Fibroblast of villous mesenchyme (primary cell): ENCODE results near the gene EGFLAM. TPM values are rescaled to one million over a fixed set of nuclear protein-coding genes. Genes with fewer than 3 reads are reported as not detected.

ENCODE experiments used
- DNase-seq: peaks from one replicate; pipeline ENCODE4 v3.0.0-alpha.2; 2010; ENCODE audit warnings: low read depth
- H3K4me3 ChIP-seq: 2 replicates; pipeline ENCODE4 v1.5.1; 2011; ENCODE audit warnings: low read depth, mild to moderate bottlenecking, low read length
- CTCF ChIP-seq: IDR thresholded peaks from 2 replicates; pipeline ENCODE4 v1.5.1; 2012; ENCODE audit warnings: low read depth, mild to moderate bottlenecking, low read length; ENCODE audit not compliant: insufficient read depth
- total RNA-seq: library from RNA; depleted of rRNA; stranded (reverse); fragments of >200 nt; gene quantifications from 2 replicates; pipeline ENCODE4 v1.2.3, GENCODE V29; 2012

The EGFLAM gene
- total RNA-seq, 1 donor = 3.0 TPM

DNA sequence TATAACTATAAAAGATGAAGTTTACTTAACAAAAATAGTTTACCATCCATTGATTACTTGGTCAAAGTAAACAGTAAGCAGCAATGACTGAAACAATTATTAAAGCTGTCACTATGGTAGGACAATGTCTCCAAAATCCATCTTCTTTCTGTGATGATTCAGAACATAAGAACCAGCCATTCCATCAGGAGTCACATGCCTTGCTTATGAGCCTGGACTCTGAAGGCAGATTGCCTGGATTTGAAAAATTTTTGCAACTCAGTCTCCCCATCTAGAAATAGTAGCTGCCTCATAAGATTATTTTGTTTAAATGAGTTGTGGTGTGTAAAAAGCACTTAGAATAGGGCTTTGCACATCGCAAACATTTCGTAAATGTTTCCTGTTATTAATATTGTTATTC is 161.9 kb downstream of the EGFLAM start:
- H3K4me3 ChIP-seq = no peak overlapping the region
- no peak for DNase-seq
- TF ChIP-seq CTCF = no peak

DNA sequence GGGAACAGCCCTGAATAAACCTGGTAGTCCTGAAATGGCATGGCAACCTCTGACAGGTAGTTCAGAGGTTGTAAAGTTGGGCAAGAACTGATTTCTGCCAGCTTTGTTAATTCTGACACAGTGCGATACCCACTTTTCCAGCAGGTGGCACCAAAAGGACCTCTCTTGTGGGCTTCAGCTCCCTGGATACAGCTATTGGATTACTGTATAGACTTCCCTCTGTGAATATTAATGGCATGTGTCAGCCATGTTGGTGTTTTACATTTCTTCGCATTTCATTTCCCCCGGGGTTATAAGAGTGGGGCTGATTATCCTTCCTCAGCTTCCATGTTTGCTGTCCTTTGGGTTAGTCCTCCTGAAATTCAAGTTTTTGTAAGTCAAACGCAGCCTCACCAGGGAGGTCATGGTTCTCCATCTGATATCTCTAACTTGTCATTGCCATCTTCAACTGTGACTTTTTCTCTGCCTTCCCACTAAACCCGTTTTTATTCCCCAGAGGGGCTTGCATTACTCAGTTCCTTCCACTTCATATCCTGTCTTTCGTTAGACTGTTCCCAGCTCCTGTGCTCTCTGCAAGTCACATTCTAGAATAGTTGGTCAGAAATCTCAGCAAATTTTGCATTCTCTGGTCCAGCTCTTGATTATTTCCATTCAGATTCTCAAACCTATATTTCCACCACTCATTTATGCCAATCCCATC is 162.5 kb downstream of the EGFLAM start:
- TF ChIP-seq CTCF = peak; percentile 83
- peak; percentile 67 for DNase-seq
- H3K4me3 ChIP-seq = no peak overlapping the region

DNA sequence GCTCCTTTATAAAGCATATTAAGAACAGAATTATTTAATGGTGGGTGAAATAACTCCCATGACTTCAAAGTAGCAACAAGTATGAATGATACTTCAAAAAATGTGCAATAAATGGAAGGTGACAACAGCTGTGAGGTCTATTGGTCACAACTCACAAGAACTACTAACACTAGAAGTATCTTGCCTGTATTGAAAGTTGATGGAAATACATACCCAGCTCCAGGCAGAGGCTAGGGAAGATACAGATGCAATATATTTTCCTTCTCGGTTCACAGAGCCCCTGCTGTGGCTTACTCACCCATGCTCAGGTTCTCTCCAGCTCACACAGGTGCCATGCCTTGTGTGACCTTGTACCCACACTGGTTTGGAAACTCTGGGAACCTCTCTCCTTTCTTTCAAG is 164.3 kb downstream of the EGFLAM start:
- DNase-seq = no peak
- no peak for TF ChIP-seq CTCF
- H3K4me3 ChIP-seq = no peak overlapping the region

DNA sequence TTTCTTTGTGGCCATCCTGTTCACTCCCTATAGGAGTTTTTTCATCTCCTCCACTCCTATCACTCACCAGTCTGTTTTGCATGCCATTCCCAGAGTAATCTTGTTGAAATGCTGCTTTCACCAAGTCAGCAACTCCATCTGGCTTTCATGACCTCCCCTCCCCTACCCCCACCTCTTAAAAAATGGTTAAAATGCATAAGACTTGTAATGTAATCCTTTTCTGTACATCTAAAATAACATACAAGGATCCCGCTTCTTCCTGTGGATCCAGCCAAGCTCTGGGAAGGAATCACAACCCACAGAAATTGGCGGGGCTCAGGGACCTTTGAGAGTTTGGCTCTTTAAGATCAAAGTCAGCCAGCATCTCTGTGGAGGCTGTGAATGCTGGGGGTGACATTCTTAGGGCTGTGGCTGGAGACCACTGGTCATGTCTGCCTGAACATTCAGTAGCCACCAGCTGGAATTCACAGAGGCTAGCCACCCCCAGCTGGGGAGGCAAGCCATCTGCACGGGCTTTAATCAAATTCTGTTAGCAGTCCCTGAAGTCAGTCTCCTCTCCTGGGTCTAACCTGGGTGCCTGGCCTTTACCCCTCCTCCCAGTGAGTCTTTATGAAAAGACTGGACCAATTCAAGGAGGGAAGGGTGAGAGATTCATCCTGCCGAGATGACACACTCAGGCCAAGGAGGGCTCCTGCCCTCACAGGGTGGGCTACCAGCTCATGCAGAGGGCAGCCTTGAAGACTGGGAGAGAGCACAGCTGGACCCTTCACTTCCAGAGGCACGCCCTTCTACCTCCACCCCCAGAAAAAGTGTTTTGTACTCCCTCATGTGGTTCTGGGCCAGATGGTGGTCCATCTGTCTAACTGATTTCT is 165.2 kb downstream of the EGFLAM start:
- no peak overlapping the region for H3K4me3 ChIP-seq
- DNase-seq = no peak
- TF ChIP-seq CTCF = no peak

DNA sequence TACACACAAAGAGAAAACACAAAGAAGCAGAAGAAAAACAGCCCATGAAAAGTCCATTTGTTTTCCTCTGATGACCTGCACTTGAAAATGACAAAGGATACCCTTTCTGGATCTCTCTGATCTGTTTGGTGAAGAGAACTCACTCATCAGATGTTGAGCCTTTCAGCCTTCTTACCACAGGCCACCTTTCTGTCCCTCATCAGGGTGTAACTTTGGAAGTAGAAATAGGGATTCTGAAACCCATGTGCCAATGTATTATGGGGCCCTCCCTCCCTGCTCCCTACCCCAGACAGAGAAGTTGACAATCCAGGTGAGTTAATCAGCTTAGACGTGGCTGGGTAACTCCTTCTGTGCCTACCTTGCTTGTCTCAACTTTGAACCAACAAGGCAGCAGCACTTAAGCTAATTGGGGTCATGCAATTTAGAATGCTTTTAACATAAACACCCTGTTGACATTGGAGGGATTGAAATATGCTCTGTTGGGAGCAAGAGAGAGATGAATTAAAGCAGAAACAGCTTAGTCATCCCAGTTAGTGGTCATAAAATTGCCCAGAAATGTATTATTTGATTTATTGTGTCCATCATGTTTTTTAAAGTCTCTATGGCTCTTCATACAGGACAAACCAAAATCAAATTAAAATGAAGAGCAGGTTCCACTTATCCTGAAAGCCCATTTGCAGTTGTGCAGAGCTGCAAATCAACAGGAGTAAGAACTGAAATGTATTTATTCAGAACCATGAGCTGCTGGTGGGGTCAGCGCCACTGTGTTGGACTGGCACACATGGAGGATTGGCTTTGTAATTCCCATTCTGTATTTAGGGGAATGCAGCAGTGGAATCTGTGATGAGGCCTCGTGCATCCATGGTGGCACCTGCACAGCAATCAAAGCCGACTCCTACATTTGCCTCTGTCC is 166.0 kb downstream of the EGFLAM start:
- DNase-seq = no peak
- no peak for TF ChIP-seq CTCF
- H3K4me3 ChIP-seq = no peak overlapping the region

DNA sequence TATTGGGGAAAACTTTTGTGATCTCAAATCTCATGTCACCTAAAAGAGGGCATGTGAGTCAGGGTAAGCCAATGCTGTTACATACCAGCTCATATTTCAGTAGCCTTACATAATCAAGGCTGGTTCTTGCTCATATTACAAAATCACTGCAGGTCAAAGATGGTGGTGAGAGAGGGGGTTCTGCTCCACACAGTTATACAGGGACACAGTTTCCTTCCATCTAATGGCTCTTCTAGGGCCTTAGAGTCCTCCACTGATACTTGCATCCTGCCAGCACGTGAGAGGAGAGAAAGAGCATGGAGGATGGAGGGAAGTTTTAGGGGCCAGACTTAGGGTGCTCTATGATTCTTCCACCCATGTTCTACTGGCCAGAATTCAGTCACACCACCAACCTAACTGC is 168.1 kb downstream of the EGFLAM start:
- no peak overlapping the region for H3K4me3 ChIP-seq
- TF ChIP-seq CTCF = no peak
- DNase-seq = peak; percentile 48
